Ascending aorta (tissue), 2 donors: ENCODE results near the gene SLC51B. TPM values are rescaled to one million over a fixed set of nuclear protein-coding genes. Genes with fewer than 3 reads are reported as not detected.
"Not testable (repeated sequence)": the region's sequence is repeated elsewhere in the genome, so short reads cannot be mapped to it uniquely, and the experiment has no call there.

Experiments
- DNase-seq, 2 donors: peaks; one replicate each; pipeline ENCODE4 v3.0.0-alpha.2; 2019; ENCODE audit warnings: low spot score in 2 of 2
- H3K27ac ChIP-seq, 2 donors: fragments of 200-600 bp; sonication (generic); one replicate each; pipeline ENCODE4 v1.5.1; 2016 to 2017; ENCODE audit warnings: mild to moderate bottlenecking in 1 of 2
- H3K27me3 ChIP-seq: fragments of 200-600 bp; sonication (generic); one replicate; pipeline ENCODE4 v1.5.1; 2017
- H3K36me3 ChIP-seq, 2 donors: fragments of 200-600 bp; sonication (generic); one replicate each; pipeline ENCODE4 v1.5.1; 2016
- H3K4me1 ChIP-seq, 2 donors: fragments of 200-600 bp; sonication (generic); one replicate each; pipeline ENCODE4 v1.5.1; 2016 to 2017; ENCODE audit warnings: mild to moderate bottlenecking in 1 of 2
- H3K4me3 ChIP-seq, 2 donors: fragments of 200-600 bp; sonication (generic); one replicate each; pipeline ENCODE4 v1.5.1; 2016 to 2017; ENCODE audit warnings: mild to moderate bottlenecking in 1 of 2
- H3K9me3 ChIP-seq, 2 donors: fragments of 200-600 bp; sonication (generic); one replicate each; pipeline ENCODE4 v1.5.1; 2016
- intact Hi-C: fragments of 100-400 bp; cut with DNase I; formaldehyde crosslinking; loops from one replicate; pipeline ENCODE4 v1.15.1; 2023
- total RNA-seq: library from RNA; depleted of rRNA; stranded (reverse); fragments of >200 nt; gene quantifications from one replicate; pipeline ENCODE4 v1.1.0, GENCODE V29; 2016
- TF ChIP-seq, protein P1 (sequence below), 3 experiments: fragments of 200-600 bp in 2 of 3; fragments of 450-650 bp in 1 of 3; sonication (generic) in 2 of 3; IDR thresholded peaks; one replicate each; pipeline ENCODE4 v1.5.1; 2016 to 2019; ENCODE audit warnings: antibody characterized with exemption in 3 of 3, mild to moderate bottlenecking in 1 of 3, moderate library complexity in 1 of 3

SLC51B gene
- total RNA-seq, 1 donor from 2014 or later: not detected

DNA sequence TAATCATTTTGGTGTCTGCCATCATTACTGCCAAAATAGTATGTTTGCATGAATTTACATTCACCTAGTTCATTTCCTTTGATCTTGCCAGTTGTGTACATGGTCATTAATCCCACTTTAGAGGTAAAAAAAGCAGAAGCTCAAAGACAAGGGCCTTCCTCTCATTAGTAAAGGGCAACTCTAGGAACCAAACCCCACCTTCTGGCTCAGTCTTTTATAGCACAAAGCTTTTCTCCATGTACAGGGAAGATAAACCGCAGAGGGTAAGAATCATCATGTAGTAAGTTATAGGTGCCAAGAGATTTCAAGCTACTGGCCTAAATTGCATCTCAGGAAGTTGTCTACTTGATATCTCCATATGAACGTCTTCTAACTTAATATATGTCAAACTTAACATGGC is 36.2 kb upstream of the SLC51B start:
- no peak for DNase-seq
- no peaks in the 10 kb centered on the region for H3K9me3 ChIP-seq
- no peaks in the 10 kb centered on the region for H3K4me1 ChIP-seq
- H3K27ac ChIP-seq: no peak overlapping the region
- H3K27me3 ChIP-seq: no peaks in the 10 kb centered on the region
- TF ChIP-seq, protein P1, sequence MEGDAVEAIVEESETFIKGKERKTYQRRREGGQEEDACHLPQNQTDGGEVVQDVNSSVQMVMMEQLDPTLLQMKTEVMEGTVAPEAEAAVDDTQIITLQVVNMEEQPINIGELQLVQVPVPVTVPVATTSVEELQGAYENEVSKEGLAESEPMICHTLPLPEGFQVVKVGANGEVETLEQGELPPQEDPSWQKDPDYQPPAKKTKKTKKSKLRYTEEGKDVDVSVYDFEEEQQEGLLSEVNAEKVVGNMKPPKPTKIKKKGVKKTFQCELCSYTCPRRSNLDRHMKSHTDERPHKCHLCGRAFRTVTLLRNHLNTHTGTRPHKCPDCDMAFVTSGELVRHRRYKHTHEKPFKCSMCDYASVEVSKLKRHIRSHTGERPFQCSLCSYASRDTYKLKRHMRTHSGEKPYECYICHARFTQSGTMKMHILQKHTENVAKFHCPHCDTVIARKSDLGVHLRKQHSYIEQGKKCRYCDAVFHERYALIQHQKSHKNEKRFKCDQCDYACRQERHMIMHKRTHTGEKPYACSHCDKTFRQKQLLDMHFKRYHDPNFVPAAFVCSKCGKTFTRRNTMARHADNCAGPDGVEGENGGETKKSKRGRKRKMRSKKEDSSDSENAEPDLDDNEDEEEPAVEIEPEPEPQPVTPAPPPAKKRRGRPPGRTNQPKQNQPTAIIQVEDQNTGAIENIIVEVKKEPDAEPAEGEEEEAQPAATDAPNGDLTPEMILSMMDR (IDR thresholded peaks at IDR 0.05): no peak
- intact Hi-C loops: no loop called here
- H3K4me3 ChIP-seq: no peak overlapping the region
- H3K36me3 ChIP-seq: peaks cover 26 to 42% of the 10 kb centered on the region in 2 donors

DNA sequence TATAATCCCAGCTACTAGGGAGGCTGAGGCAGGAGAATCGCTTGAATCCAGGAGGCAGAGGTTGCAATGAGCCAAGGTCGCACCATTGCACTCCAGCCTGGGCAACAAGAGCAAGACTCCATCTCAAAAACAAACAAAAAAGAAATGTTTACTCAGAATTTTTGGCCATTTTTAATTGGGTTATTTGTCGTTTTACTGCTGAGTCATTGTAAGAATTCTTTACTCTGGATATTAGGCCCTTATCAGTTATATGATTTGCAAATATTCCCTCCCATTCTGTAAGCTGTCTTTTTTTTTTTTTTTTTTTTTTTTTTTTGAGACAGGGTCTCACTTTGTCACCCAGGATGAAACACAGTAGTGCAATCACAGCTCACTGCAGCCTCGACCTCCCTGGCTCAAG is 34.0 kb upstream of the SLC51B start:
- H3K9me3 ChIP-seq, DNase-seq, H3K27me3 ChIP-seq, H3K4me1 ChIP-seq, H3K4me3 ChIP-seq, intact Hi-C loops, H3K27ac ChIP-seq: not testable (repeated sequence)
- peaks cover 40 to 51% of the 10 kb centered on the region in 2 donors for H3K36me3 ChIP-seq

DNA sequence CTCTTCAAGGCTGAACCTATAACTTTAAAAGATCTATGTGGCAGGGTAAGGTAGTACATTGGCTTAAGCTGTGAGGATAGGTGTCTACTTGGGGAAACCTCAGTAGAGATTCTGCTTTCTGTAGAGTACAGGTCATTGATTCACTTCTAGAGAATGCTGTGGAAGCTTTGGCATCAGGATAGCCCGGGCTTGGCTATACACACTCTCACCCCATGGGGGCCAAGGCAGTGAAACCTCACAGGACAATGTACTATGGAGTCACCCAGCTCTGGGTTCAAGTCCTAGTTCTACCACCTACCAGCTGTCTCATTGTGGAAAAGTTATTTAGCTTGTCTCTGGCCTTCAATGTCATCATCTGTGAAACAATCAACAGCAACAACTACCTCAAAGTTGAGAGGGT is 24.8 kb upstream of the SLC51B start:
- intact Hi-C loops: no loop called here

DNA sequence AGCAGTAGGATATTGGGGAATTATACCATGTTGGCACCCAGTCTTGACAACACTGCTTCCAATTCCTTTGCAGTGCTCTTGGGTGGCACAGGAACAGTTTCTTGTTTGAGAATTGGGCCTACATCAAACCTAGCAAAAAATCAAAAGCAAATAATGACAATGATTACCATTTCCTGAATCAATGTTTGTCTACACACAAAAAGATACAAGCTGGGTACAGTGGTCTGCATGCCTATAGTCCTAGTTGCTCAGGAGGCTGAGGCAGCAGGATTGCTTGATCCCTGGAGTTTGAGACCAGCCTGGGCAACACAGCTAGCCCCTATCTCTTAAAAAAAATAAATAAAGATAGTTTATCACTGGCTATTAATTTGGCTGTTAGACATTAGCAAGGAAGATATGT is 23.7 kb upstream of the SLC51B start:
- peaks cover 18 to 49% of the 10 kb centered on the region in 2 donors for H3K36me3 ChIP-seq
- TF ChIP-seq, protein P1 (IDR thresholded peaks at IDR 0.05): no peak

More for the DNA sequence above, 24.8 kb upstream of the SLC51B start:
- Histone ChIP-seq H3K4me1 (no peaks in the 10 kb centered on the region), H3K4me3 (no peak overlapping the region), H3K9me3 (no peaks in the 10 kb centered on the region), H3K36me3 (peaks cover 24 to 57% of the 10 kb centered on the region in 2 donors), H3K27ac (no peak overlapping the region), H3K27me3 (no peaks in the 10 kb centered on the region)
- DNase-seq: no peak
- TF ChIP-seq, protein P1 (IDR thresholded peaks at IDR 0.05): no peak

DNA sequence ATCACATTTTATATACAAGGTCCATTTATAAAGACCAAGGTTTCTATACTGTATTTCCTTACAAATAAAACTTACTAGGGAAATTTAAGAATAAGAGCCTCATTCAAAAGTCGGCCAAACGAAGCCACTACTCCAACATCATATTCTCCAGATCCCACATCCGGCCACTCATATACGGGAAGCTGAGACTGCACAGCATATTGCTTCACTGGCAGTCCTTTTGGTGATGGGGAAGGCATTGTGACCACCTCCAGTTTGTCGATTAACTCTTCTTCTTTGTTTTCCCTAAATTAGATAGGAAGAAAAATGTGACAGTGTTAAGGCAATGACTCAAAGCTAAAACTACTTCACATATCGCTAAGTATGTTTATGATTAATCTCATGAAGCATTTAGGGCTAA is 18.4 kb upstream of the SLC51B start:
- TF ChIP-seq, protein P1 (IDR thresholded peaks at IDR 0.05): no peak
- Histone ChIP-seq H3K27me3 (no peaks in the 10 kb centered on the region), H3K4me3 (no peak overlapping the region), H3K4me1 (peaks cover 0 to 8% of the 10 kb centered on the region in 2 donors), H3K27ac (no peak overlapping the region), H3K36me3 (peaks cover 3 to 14% of the 10 kb centered on the region in 2 donors), H3K9me3 (no peaks in the 10 kb centered on the region)
- intact Hi-C loops: no loop called here
- no peak for DNase-seq

More for the DNA sequence above, 23.7 kb upstream of the SLC51B start:
- Histone ChIP-seq H3K4me1 (no peaks in the 10 kb centered on the region), H3K4me3 (no peak overlapping the region), H3K27ac (no peak overlapping the region), H3K27me3 (no peaks in the 10 kb centered on the region), H3K9me3 (no peaks in the 10 kb centered on the region)
- DNase-seq: no peak
- intact Hi-C loops: no loop called here

DNA sequence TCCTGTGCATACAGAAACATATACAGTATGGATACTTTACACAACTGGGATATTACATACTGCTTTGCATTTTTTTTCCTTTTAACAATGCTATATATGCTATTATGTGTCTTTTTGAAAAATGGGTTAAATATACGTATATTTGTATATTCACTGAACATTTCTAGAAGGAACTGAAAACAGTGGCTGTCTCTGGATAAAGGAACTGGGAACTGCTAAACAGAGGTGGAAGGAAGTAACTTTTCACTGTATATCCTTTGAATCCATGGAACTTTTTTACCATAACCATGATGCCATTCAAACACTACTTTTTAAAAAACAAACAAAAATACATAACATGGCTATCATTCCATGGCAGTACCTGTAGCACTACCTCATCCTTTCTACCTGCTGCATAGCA is 17.6 kb upstream of the SLC51B start:
- Histone ChIP-seq H3K27me3 (no peaks in the 10 kb centered on the region), H3K27ac (no peak overlapping the region), H3K4me1 (peaks cover 0 to 8% of the 10 kb centered on the region in 2 donors), H3K4me3 (peak overlapping the region; percentile 15 to 97), H3K36me3 (peaks cover 3 to 12% of the 10 kb centered on the region in 2 donors), H3K9me3 (no peaks in the 10 kb centered on the region)
- no peak for DNase-seq
- intact Hi-C loops: no loop called here
- TF ChIP-seq, protein P1 (IDR thresholded peaks at IDR 0.05): no peak
